ENCODE data around the gene CACNG7.
A peak's percentile ranks its signal among the peaks of the same experiment; 100 is the strongest.

Gene CACNG7

DNA sequence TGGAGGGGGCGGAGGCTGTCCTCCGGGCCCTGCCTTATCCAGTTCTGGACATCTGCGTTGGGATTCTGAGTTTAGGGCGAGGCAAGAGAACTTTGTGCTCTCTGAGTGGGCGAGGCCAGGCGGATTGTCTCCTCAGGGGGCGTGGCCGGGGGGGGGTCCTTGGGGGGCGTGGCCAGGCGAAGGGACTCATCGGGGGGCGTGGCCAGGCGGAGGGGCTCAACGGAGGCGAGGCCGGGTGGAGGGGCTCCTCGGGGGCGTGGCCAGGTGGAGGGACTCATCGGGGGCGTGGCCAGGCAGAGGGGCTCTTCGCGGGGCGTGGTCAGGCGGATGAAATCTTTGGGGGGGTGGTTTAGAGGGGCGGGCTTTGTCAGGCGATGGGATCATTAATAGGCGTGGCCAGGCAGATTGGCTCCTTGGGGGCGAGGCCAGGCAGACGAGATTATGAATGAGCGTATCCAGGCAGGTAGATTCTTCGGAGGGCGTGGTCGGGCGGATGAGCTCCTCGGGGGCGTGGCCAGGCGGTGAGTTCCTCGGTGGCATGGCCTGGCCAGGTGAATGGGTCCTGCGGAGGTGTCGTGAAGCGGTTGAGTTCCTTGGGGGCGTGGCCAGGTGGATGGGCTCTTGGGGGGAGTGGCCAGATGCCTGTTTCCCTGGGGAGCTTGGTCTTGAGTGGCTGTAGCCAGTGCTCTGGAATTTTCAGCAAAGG lies 10.3 kb upstream of the CACNG7 start:
- no peak overlapping the region for H3K4me2 ChIP-seq (ENCODE audit: insufficient read depth, low read length)
- DNase-seq, result no peak
- H3K9me3 ChIP-seq (ENCODE audit: insufficient read depth, low read length, severe bottlenecking), result no peaks in the 10 kb centered on the region
- H3K27me3 ChIP-seq (ENCODE audit: insufficient read depth, low read length, poor library complexity), result no peaks in the 10 kb centered on the region
- no peak overlapping the region for H3K27ac ChIP-seq (ENCODE audit: low read length)
- H2AFZ ChIP-seq (ENCODE audit: low read depth, low read length), result no peak overlapping the region
- H4K20me1 ChIP-seq (ENCODE audit: insufficient read depth, low read length), result peaks cover 8% of the 10 kb centered on the region
- H3K4me3 ChIP-seq (ENCODE audit: low read depth in 1 of 2, low read length in 2 of 2), result no peak overlapping the region
- H3K9ac ChIP-seq (ENCODE audit: low read depth, low read length), result no peak overlapping the region
- no peaks in the 10 kb centered on the region for H3K79me2 ChIP-seq (ENCODE audit: insufficient read depth, low read length)
- no peaks in the 10 kb centered on the region for H3K36me3 ChIP-seq (ENCODE audit: insufficient read depth, low read length)
- TF ChIP-seq, protein P1, sequence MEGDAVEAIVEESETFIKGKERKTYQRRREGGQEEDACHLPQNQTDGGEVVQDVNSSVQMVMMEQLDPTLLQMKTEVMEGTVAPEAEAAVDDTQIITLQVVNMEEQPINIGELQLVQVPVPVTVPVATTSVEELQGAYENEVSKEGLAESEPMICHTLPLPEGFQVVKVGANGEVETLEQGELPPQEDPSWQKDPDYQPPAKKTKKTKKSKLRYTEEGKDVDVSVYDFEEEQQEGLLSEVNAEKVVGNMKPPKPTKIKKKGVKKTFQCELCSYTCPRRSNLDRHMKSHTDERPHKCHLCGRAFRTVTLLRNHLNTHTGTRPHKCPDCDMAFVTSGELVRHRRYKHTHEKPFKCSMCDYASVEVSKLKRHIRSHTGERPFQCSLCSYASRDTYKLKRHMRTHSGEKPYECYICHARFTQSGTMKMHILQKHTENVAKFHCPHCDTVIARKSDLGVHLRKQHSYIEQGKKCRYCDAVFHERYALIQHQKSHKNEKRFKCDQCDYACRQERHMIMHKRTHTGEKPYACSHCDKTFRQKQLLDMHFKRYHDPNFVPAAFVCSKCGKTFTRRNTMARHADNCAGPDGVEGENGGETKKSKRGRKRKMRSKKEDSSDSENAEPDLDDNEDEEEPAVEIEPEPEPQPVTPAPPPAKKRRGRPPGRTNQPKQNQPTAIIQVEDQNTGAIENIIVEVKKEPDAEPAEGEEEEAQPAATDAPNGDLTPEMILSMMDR (IDR thresholded peaks at IDR 0.05; ENCODE audit: borderline replicate concordance, extremely low read depth, low read length, poor library complexity, severe bottlenecking), result no peak
- TF ChIP-seq EZH2 (IDR thresholded peaks at IDR 0.05; ENCODE audit: borderline replicate concordance, low read depth, low read length, severe bottlenecking), result no peak
- no peaks in the 10 kb centered on the region for H3K4me1 ChIP-seq (ENCODE audit: insufficient read depth, low read length)
- no peak for ATAC-seq (ENCODE audit: insufficient read depth, low read depth)

DNA sequence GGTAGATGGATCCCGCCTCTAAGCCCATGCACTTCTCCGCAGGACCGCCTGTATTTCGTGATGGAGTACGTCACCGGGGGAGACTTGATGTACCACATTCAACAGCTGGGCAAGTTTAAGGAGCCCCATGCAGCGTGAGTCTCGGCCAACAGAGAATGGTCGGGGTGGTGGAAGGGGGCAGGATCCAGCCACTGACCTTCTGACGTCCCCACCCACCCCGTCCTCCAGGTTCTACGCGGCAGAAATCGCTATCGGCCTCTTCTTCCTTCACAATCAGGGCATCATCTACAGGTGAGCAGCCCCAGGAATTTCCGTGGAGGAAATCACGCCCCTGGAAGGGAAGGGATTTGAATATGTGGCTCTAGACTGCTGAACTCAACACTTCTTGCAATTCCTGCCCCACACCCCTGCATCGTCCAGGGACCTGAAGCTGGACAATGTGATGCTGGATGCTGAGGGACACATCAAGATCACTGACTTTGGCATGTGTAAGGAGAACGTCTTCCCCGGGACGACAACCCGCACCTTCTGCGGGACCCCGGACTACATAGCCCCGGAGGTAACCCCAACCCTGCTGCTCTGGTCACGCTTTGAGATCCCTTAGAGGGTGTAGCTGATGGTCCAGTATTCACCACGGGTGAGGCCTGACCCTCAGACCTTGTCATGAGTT lies 8.8 kb upstream of the CACNG7 start:
- Histone ChIP-seq H3K4me2 (ENCODE audit: insufficient read depth, low read length) (no peak overlapping the region), H3K4me3 (ENCODE audit: low read depth in 1 of 2, low read length in 2 of 2) (no peak overlapping the region), H3K9me3 (ENCODE audit: insufficient read depth, low read length, severe bottlenecking) (no peaks in the 10 kb centered on the region), H3K9ac (ENCODE audit: low read depth, low read length) (no peak overlapping the region), H3K27me3 (ENCODE audit: insufficient read depth, low read length, poor library complexity) (no peaks in the 10 kb centered on the region), H3K4me1 (ENCODE audit: insufficient read depth, low read length) (no peaks in the 10 kb centered on the region), H2AFZ (ENCODE audit: low read depth, low read length) (no peak overlapping the region), H3K27ac (ENCODE audit: low read length) (no peak overlapping the region), H3K79me2 (ENCODE audit: insufficient read depth, low read length) (no peaks in the 10 kb centered on the region), H4K20me1 (ENCODE audit: insufficient read depth, low read length) (peaks cover 8% of the 10 kb centered on the region), H3K36me3 (ENCODE audit: insufficient read depth, low read length) (no peaks in the 10 kb centered on the region)
- DNase-seq (no peak), ATAC-seq (ENCODE audit: insufficient read depth, low read depth) (no peak)
- TF ChIP-seq, protein P1 (IDR thresholded peaks at IDR 0.05; ENCODE audit: borderline replicate concordance, extremely low read depth, low read length, poor library complexity, severe bottlenecking), result no peak
- TF ChIP-seq EZH2 (IDR thresholded peaks at IDR 0.05; ENCODE audit: borderline replicate concordance, low read depth, low read length, severe bottlenecking), result no peak

DNA sequence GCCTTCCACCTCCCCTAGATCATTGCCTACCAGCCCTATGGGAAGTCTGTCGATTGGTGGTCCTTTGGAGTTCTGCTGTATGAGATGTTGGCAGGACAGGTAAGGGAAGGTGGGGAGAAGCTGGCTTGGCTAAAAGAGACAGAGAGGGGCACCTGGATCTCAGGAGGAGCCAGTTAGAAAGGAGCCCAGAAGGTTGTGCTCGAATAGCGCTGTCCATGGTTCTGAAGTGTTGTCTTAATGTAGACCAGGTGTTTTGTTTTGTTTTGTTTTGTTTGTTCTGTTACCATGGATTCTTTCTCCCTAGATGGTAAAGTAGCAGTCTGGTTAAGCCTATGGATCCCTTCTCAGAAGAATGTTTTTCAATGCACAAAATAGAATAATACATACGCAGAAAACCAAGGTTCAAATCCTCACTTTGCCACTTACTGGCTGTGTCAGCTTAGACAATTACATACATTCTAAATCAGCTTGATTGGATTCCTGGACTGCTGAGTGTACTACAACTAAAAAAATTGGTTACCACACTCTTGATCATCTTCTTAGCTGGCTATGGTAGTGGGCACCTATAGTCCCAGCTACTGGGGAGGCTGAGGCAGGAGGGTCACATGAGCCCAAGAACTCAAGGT lies 5.9 kb upstream of the CACNG7 start:
- Histone ChIP-seq H3K4me2 (ENCODE audit: insufficient read depth, low read length) (no peak overlapping the region), H3K9me3 (ENCODE audit: insufficient read depth, low read length, severe bottlenecking) (no peaks in the 10 kb centered on the region), H2AFZ (ENCODE audit: low read depth, low read length) (no peak overlapping the region), H3K36me3 (ENCODE audit: insufficient read depth, low read length) (no peaks in the 10 kb centered on the region), H3K9ac (ENCODE audit: low read depth, low read length) (no peak overlapping the region), H3K4me3 (ENCODE audit: low read depth in 1 of 2, low read length in 2 of 2) (no peak overlapping the region), H3K27ac (ENCODE audit: low read length) (no peak overlapping the region), H3K79me2 (ENCODE audit: insufficient read depth, low read length) (no peaks in the 10 kb centered on the region), H3K27me3 (ENCODE audit: insufficient read depth, low read length, poor library complexity) (no peaks in the 10 kb centered on the region), H3K4me1 (ENCODE audit: insufficient read depth, low read length) (no peaks in the 10 kb centered on the region), H4K20me1 (ENCODE audit: insufficient read depth, low read length) (peaks cover 8% of the 10 kb centered on the region)
- peak; percentile 42 for DNase-seq
- TF ChIP-seq EZH2 (IDR thresholded peaks at IDR 0.05; ENCODE audit: borderline replicate concordance, low read depth, low read length, severe bottlenecking), result no peak
- TF ChIP-seq, protein P1 (IDR thresholded peaks at IDR 0.05; ENCODE audit: borderline replicate concordance, extremely low read depth, low read length, poor library complexity, severe bottlenecking), result no peak
- ATAC-seq (ENCODE audit: insufficient read depth, low read depth), result peak; percentile 56; the same call in 1 of the 3 replicates
